HG02870 (cell line): ENCODE data around the gene DPYSL4.
"Not testable (repeated sequence)": the region's sequence is repeated elsewhere in the genome, so short reads cannot be mapped to it uniquely, and the experiment has no call there.

Experiments used
- ATAC-seq: cut with Tn5 transposase; IDR thresholded peaks from one replicate; pipeline ENCODE4 v1.9.1; 2021; ENCODE audit warnings: mild to moderate bottlenecking, moderate library complexity; ENCODE audit not compliant: unreplicated experiment

DPYSL4 gene

DNA sequence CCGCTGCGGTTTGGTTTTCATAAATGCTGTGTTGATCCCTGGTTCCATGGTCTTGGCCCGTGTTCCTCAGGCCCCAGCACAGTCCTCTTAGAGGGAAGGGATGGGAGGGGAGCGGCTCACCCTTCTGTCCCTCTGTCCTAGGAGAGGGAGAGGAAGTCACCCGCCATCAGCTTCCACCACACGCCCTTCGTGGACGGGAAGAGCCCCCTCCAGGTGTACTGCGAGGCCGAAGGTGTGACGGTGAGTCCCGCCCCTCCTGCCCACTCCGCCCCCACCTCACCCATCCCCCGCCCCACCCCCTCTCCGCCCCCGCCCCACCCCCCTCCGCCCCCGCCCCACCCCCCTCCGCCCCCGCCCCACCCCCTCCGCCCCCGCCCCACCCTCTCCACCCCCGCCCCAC, 37.5 kb upstream of the DPYSL4 start:
- ATAC-seq: no peak

DNA sequence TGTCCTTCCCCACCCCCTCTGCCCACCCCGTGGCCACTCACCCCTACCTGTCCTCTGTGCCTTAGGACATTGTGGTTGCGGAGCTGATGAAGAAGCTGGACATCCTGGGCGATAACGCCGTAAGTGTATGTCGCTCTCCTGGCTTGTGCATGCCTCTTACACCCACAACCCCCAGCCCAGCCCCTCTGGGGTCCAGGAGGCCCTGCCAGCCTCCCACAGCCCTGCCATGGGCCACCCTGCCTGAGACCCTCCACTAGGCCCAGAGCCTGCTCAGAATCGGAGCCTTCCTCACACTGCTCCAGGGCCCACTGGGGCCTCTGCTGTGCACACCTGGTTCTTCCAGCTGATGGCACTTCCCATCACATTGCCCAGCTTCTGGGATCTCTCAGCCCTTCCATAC, 36.8 kb upstream of the DPYSL4 start:
- no peak for ATAC-seq

DNA sequence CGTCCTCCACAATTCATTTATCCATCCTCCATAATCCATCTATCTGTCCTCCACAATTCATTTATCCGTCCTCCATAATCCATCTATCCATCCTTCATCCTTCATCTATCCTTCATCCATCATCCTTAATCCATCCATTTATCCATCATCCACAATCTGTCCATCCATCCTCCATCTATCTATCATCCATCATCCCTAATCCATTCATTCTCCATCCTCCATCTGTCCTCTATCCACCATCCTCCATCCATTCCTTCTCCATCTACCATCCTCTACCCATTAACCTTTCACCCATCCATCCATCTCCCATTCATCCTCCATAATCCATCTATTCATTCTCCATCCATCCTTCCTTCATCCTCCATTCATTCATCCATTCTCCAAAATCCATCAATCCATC, 36.0 kb upstream of the DPYSL4 start:
- no peak for ATAC-seq

DNA sequence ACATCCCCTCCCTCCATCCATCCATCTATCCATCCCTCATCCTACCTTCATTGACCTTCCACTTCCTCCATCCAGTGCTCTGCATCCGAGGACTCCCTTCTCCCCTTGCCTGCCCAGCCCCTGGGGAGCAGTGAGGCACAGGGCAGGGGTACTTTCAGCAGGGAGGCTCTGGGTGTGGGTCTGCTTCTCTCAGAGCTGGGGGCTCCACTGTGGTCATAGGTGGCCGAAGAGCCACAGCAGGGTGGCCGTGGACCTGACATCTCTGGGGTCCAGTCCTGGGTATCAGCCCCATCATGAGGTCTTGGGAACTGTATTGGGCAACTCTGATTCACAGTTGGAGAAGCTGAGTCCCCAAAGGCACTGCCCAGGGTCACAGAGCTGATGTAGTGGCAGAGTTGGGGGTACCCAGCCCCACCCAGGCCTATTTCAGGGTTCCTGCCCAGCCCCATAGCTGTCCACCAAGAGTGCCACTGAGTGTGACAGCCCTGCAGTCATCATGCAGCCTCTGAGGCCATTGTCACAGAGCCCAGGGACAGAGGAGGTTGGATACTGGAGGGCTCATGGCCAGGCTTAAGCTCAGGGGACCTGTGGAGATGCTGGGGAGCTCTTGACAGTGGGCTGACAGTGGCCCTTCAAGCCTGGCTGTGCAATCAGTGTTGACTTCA, 35.3 kb upstream of the DPYSL4 start:
- ATAC-seq: no peak

DNA sequence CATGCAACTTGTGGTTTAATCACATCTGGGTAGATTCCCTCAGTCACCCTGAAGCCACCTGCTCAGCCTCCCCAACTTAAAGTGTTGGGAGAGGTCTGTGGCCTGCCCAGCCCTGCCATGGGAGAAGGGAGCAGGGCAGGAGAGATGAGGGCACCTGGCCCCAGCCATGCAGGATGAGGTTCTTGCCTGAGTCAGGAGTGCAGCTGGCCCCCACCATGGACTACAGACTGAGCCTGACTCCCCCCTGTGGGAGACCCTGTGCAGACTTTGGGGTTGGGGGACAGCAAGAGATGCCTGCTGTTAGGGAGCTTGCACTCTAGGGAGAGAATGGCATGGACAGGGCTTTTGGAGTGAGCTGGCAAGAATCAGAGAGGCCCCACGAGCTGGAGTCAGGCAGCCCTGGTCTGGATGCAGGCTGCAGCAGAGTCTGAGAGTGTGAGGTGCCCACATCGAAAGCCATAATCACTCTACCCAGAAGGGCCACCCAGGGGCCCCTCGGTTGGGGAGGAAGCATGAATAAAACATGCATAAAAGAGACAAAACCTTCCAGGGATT, 34.7 kb upstream of the DPYSL4 start:
- ATAC-seq: no peak

DNA sequence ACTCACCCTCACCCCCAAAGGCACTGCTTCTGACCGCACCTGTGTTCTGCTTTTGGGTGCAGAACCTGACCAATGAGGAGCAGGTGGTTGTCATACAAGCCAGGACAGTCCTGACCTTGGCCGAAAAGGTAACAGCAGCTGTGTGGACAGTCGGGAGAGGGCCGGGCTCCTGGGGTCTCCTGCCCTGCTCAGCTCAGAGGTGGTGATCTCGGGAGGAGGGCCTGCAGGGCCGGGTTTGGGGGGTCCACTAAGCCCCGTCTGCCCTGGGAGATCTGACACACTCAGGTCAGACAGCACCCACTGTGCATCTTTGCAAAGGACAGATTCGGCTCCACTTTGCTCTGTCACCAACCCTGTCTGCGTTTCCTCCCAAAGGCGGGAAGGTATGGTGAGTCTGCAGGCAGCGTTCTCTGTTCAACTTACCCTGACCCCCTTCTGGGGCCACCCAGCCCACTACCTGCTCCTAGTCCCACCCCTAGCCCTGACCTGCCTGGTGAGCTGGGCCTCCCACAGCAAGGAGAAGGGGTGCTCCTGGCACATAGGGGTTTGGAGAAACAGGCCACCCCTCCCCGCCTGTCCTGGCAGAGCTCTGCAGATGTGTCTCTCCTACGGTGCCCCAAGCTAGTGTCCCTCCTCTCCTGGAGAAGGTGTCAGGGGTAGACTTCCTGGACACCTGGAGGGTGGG, 33.7 kb upstream of the DPYSL4 start:
- no peak for ATAC-seq

DNA sequence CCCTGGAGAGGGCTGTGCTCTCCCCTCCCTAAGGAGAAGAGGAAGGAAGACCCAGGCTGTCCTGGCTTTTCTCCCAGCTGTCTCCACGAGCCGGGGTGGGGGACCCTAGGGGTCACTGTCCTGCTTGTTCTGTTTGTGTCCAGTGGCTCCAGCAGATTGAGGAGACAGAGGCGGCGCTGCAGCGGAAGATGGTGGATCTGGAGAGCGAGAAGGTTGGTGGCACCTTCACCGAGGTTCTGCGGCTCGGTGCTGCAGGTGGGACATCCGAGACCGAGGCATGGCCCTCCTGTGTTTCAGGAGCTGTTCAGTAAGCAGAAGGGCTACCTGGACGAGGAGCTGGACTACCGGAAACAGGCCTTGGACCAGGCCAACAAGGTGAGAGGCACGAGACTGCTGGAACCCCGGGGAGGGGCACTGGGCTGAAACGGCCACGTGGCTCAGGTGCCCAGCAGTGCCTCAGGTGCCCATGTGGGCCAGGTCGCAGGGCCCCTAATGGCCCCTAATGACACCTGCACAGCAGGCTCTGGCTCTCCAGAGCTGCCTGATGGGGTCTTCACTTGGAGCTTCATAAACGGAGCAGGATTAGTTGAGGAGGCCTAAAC, 33.0 kb upstream of the DPYSL4 start:
- ATAC-seq: no peak

DNA sequence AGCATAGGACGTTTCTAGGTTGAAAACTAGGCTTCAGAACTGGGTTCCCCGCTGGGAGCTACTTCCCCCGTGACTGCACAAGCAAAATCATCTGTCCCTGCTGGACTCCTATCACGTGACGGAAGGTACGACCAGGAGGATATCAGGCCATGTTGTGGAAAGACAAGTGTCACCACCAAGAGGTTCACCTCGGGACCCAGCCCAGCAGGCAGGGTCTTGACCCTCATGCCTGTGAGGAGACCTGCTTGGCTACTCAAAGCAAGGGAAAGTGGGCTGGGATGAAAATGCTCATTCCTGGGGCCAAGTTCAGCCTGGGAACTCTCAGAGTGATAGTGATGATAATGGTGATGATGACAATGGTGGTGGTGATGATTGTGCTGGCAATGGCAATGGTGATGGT, 32.3 kb upstream of the DPYSL4 start:
- ATAC-seq: no peak

DNA sequence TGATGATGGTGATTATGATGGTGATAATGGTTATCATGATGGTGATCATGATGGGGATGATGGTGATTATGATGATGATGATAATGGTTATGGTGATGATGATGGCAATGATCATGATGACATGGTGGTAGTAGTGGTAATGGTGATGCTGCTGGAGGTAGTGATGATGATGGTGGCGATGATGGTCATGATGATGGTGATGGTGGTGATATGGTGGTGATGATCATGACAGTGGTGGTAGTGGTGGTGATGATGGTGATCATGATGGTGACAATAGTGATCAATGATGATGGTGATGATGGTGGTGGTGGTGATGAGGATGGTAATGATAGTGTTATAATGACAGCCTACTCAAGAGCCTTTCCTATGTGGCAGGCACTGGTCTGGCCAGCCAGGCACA, 31.8 kb upstream of the DPYSL4 start:
- no peak for ATAC-seq

DNA sequence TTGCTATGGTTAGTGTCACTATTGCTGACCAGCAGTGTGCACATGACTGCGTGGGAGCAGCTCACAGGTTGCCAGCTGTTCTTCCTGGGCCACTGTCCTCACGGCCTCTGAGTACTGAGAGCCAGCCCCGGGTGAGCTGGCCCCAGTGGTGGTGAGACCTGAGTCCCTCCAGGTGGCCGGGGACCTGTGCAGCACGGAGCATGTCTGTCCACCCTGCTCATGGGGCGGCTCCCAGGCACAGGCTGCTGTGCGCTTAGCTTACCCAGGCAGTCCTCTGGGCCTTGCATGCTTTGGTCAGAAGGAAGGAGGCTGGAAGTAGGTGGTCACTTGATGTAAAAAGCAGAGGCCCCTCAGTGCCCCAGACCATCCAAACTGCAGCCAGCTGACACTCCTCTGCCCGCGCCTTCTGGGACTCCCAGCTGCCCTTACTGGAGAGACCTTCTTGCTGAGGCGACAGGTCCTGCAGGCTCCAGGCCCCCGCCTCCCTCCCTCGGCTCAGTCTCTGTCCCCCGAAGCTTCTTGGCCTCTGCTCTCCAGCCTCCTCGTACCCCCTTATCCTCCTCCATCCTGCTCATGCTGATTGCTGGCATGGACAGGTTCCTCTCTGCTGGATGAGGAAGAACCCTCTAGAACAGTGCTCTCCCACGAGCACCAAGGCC, 30.9 kb upstream of the DPYSL4 start:
- ATAC-seq: no peak

DNA sequence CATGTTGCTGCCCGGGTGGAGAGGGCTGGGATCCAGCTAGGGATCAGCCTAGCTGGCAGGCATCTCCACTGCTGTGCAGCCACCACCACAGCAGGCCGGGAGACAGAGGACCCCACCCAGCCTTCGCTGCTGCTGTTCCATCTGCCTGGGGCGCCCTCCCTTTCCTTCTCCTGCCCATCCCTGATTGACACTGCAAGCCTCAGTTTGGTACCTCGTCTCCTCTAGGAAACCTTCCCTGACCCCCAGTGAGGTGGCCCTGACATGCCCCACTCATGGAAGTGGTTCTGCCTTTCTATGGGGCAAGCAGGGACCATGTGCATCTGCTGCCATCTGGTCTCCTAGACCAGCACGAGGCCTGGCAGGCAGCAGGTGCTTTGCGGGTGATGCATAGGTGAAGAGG, 30.4 kb upstream of the DPYSL4 start:
- no peak for ATAC-seq

DNA sequence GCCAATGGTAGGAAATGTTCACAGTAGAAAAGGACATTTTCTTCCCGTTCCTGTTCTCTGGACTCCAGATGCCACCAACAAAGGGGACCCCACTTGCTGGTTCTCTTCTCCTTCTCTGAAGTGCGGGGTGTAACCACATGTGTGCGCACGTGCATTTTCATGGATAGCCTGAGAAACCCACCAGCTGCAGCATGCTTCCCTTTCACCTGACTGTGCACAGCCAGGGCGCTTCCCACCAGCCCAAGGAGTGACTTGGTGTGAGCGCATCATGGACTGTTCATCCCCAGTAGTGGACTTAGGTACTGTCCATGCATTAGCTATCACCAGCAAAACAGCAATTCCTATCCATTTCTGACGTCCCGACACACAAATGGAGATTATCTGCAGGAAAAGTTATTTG, 29.6 kb upstream of the DPYSL4 start:
- no peak for ATAC-seq

DNA sequence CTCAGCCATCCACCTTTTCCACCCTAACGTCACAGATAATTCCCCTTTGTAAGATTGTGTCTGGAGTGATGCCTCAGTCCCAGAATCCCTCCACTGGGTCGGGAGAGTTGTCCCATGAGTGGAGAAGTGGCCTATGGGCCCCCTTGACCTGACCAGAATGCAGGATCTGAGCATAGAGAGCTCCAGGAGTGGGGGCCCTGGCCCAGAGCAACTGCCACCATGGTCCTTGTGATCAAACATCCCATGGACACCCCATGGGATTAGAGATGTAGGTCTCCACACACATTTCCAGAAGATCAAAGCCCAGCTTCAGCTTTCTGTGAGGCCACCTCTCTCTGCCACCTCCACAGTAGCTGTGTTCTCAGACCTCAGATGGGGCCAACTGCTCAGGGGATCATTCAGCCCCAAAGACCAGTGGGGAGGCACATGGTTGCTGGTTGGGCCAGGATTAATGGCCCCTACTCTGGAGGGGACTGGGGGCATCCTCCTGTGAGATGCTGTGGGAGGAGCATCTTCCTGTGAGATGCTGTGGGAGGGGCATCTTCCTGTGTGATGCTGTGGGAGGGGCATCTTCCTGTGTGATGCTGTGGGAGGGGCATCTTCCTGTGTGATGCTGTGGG, 28.5 kb upstream of the DPYSL4 start:
- ATAC-seq: no peak

DNA sequence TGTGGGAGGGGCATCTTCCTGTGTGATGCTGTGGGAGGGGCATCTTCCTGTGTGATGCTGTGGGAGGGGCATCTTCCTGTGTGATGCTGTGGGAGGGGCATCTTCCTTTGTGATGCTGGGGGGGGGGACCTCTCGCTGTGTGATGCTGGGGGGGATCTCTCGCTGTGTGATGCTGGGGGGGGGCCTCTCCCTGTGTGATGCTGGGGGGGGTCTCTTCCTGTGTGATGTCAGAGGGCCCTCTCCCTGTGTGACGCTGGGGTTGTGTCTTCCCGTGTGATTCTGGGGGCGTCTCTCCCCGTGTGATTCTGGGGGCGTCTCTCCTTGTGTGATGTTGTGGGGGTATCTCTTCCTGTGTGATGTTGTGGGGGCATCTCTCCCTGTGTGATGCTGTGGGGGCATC, 27.9 kb upstream of the DPYSL4 start:
- ATAC-seq: no peak

DNA sequence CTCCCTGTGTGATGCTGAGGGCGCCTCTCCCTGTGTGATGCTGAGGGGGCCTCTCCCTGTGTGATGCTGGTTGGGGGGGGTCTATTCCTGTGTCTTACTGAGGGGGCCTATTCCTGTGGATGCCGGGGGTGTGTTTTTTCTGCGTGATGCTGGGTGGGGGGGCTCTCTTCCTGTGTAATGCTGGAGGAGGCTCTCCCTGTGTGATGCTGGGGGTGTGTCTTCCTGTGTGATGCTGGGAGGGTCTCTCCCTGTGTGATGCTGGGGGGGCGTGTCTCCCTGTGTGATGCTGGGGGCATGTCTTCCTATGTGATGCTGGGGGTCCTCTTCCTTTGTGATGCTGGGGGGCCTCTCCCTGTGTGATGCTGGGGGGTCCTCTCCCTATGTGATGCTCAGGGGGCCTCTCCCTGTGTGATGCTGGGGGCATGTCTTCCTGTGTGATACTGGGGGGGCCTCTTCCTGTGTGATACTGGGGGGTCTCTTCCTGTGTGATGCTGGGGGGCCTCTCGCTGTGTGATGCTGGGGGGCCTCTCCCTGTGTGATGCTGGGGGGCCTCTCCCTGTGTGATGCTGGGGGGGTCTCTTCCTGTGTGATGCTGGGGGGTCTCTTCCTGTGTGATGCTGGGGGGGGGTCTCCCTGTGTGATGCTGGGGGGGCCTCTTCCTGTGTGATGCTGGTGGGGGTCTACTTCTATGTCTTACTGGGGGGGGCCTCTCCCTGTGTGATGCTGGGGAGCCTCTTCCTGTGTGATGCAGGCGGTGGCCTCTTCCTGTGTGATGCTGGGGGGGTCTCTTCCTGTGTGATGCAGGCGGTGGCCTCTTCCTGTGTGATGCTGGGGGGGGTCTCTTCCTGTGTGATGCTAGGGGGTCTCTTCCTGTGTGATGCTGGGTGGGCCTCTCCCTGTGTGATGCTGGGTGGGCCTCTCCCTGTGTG, 27.2 kb upstream of the DPYSL4 start:
- ATAC-seq: not testable (repeated sequence)

DNA sequence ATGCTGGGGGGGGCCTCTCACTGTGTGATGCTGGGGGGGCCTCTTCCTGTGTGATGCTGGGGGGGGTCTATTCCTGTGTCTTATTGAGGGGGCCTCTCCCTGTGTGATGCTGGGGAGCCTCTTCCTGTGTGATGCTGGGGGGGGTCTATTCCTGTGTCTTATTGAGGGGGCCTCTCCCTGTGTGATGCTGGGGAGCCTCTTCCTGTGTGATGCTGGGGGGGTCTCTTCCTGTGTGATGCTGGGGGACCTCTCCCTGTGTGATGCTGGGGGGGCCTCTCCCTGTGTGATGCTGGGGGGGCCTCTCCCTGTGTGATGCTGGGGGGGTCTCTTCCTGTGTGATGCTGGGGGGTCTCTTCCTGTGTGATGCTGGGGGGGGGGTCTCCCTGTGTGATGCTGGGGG, 26.5 kb upstream of the DPYSL4 start:
- ATAC-seq: not testable (repeated sequence)

DNA sequence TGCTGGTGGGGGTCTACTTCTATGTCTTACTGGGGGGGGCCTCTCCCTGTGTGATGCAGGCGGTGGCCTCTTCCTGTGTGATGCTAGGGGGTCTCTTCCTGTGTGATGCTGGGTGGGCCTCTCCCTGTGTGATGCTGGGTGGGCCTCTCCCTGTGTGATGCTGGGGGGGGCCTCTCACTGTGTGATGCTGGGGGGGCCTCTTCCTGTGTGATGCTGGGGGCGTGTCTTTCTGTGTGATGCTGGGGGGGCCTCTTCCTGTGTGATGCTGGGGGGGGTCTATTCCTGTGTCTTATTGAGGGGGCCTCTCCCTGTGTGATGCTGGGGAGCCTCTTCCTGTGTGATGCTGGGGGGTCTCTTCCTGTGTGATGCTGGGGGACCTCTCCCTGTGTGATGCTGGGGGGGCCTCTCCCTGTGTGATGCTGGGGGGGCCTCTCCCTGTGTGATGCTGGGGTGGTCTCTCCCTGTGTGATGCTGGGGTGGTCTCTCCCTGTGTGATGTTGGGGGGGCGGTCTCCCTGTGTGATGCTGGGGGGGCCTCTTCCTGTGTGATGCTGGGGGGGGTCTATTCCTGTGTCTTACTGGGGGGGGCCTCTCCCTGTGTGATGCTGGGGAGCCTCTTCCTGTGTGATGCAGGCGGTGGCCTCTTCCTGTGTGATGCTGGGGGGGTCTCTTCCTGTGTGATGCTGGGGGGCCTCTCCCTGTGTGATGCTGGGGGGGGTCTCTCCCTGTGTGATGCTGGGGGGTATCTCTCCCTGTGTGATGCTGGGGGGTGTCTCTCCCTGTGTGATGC, 25.7 kb upstream of the DPYSL4 start:
- ATAC-seq: not testable (repeated sequence)

DNA sequence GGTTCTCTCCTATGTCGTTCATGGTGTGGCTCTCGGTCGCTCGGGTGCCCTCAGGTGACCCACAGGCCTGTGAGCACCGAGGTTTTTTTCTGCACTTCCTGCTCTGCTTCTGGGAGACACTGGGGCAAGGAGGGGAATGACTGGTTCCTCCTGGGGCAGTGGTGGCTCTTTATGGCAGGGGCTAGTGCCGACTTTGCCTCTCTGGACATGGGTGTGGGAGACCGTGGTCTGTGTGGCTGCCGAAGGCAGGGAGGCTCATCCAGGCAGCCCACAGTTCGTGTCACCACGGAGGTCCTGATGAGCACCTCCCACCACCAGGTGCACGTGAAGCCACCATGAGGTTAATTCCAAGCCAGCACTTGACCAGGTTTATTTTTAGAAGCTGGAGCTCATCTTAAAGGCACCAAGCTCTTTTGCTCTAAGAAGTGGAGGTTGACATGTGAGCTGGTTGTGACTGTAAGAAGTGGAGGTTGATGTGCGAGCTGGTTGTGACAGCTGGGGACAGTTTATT, 24.7 kb upstream of the DPYSL4 start:
- ATAC-seq: no peak
